ENCODE measurements around the gene COTL1. TPM values are rescaled to one million over a fixed set of nuclear protein-coding genes. Genes with fewer than 3 reads are reported as not detected.

The COTL1 gene
- total RNA-seq, 1 experiment from 2014 or later: 102 TPM

- TF ChIP-seq, protein P1, sequence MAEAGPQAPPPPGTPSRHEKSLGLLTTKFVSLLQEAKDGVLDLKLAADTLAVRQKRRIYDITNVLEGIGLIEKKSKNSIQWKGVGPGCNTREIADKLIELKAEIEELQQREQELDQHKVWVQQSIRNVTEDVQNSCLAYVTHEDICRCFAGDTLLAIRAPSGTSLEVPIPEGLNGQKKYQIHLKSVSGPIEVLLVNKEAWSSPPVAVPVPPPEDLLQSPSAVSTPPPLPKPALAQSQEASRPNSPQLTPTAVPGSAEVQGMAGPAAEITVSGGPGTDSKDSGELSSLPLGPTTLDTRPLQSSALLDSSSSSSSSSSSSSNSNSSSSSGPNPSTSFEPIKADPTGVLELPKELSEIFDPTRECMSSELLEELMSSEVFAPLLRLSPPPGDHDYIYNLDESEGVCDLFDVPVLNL (CRISPR knock-in tag; IDR thresholded peaks at IDR 0.05; ENCODE audit: borderline replicate concordance, low read depth): no peak
- no peak for TF ChIP-seq ATF3 (CRISPR knock-in tag; conservative IDR thresholded peaks at IDR 0.05)
- TF ChIP-seq, protein P2, sequence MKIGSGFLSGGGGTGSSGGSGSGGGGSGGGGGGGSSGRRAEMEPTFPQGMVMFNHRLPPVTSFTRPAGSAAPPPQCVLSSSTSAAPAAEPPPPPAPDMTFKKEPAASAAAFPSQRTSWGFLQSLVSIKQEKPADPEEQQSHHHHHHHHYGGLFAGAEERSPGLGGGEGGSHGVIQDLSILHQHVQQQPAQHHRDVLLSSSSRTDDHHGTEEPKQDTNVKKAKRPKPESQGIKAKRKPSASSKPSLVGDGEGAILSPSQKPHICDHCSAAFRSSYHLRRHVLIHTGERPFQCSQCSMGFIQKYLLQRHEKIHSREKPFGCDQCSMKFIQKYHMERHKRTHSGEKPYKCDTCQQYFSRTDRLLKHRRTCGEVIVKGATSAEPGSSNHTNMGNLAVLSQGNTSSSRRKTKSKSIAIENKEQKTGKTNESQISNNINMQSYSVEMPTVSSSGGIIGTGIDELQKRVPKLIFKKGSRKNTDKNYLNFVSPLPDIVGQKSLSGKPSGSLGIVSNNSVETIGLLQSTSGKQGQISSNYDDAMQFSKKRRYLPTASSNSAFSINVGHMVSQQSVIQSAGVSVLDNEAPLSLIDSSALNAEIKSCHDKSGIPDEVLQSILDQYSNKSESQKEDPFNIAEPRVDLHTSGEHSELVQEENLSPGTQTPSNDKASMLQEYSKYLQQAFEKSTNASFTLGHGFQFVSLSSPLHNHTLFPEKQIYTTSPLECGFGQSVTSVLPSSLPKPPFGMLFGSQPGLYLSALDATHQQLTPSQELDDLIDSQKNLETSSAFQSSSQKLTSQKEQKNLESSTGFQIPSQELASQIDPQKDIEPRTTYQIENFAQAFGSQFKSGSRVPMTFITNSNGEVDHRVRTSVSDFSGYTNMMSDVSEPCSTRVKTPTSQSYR (CRISPR knock-in tag; IDR thresholded peaks at IDR 0.05): no peak
- no peak for TF ChIP-seq TEAD4 (CRISPR knock-in tag; IDR thresholded peaks at IDR 0.05)
Observed at GRCh38 chr16:84658690-84659089, 40.8 kb upstream of the COTL1 start (continued).

GRCh38 chr16:84657229-84657837 is 39.5 kb upstream of the COTL1 start:
- Mint-ChIP-seq H3K4me1 (no peaks in the 10 kb centered on the region), H3K27me3 (ENCODE audit: low read depth) (no peaks in the 10 kb centered on the region), H3K36me3 (peaks cover 63% of the 10 kb centered on the region), H3K9me3 (no peaks in the 10 kb centered on the region), H3K27ac (no peak overlapping the region), H3K4me3 (no peak overlapping the region)
- CTCF ChIA-PET: interaction anchor here (0.6 to 1.4 kb wide), 2 partner anchors 15 to 20 kb away, joined by 4 read pairs; no protein-coding TSS in a partner anchor
- DNase-seq (ENCODE audit: low spot score) (no peak), ATAC-seq (no peak)
- POLR2A ChIA-PET: no interaction called here
- TF ChIP-seq, protein P3, sequence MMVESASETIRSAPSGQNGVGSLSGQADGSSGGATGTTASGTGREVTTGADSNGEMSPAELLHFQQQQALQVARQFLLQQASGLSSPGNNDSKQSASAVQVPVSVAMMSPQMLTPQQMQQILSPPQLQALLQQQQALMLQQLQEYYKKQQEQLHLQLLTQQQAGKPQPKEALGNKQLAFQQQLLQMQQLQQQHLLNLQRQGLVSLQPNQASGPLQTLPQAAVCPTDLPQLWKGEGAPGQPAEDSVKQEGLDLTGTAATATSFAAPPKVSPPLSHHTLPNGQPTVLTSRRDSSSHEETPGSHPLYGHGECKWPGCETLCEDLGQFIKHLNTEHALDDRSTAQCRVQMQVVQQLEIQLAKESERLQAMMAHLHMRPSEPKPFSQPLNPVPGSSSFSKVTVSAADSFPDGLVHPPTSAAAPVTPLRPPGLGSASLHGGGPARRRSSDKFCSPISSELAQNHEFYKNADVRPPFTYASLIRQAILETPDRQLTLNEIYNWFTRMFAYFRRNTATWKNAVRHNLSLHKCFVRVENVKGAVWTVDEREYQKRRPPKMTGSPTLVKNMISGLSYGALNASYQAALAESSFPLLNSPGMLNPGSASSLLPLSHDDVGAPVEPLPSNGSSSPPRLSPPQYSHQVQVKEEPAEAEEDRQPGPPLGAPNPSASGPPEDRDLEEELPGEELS (CRISPR knock-in tag; IDR thresholded peaks at IDR 0.05): no peak
- TF ChIP-seq, protein P4, sequence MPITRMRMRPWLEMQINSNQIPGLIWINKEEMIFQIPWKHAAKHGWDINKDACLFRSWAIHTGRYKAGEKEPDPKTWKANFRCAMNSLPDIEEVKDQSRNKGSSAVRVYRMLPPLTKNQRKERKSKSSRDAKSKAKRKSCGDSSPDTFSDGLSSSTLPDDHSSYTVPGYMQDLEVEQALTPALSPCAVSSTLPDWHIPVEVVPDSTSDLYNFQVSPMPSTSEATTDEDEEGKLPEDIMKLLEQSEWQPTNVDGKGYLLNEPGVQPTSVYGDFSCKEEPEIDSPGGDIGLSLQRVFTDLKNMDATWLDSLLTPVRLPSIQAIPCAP (CRISPR knock-in tag; IDR thresholded peaks at IDR 0.05): no peak
- no peak for TF ChIP-seq ZNF317 (CRISPR knock-in tag; IDR thresholded peaks at IDR 0.05; ENCODE audit: borderline replicate concordance, low read depth)
- no peak for TF ChIP-seq NR2C2 (CRISPR knock-in tag; IDR thresholded peaks at IDR 0.05)

GRCh38 chr16:84656649-84657048 is 38.8 kb upstream of the COTL1 start:
- ATAC-seq (no peak), DNase-seq (ENCODE audit: low spot score) (no peak)
- no peak overlapping the region for H3K4me3 Mint-ChIP-seq
- no peaks in the 10 kb centered on the region for H3K4me1 Mint-ChIP-seq
- ChIA-PET POLR2A (no interaction called here), CTCF (interaction anchor here (0.6 to 1.4 kb wide), 2 partner anchors 16 to 20 kb away, joined by 4 read pairs; no protein-coding TSS in a partner anchor)
- peaks cover 60% of the 10 kb centered on the region for H3K36me3 Mint-ChIP-seq
- H3K27ac Mint-ChIP-seq: no peak overlapping the region
- H3K27me3 Mint-ChIP-seq (ENCODE audit: low read depth): no peaks in the 10 kb centered on the region
- H3K9me3 Mint-ChIP-seq: no peaks in the 10 kb centered on the region
- TF ChIP-seq ATF1 (CRISPR knock-in tag; IDR thresholded peaks at IDR 0.05): no peak
- TF ChIP-seq, protein P5, sequence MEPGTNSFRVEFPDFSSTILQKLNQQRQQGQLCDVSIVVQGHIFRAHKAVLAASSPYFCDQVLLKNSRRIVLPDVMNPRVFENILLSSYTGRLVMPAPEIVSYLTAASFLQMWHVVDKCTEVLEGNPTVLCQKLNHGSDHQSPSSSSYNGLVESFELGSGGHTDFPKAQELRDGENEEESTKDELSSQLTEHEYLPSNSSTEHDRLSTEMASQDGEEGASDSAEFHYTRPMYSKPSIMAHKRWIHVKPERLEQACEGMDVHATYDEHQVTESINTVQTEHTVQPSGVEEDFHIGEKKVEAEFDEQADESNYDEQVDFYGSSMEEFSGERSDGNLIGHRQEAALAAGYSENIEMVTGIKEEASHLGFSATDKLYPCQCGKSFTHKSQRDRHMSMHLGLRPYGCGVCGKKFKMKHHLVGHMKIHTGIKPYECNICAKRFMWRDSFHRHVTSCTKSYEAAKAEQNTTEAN (CRISPR knock-in tag; IDR thresholded peaks at IDR 0.05): no peak
- TF ChIP-seq ZNF317 (CRISPR knock-in tag; IDR thresholded peaks at IDR 0.05; ENCODE audit: borderline replicate concordance, low read depth): no peak
- no peak for TF ChIP-seq HMGA2 (CRISPR knock-in tag; IDR thresholded peaks at IDR 0.05)
- TF ChIP-seq RORB (CRISPR knock-in tag; IDR thresholded peaks at IDR 0.05): no peak
- no peak for TF ChIP-seq NR1H2 (CRISPR knock-in tag; IDR thresholded peaks at IDR 0.05)
- no peak for TF ChIP-seq ZNF121 (CRISPR knock-in tag; IDR thresholded peaks at IDR 0.05)
- no peak for TF ChIP-seq KAT7 (CRISPR knock-in tag; IDR thresholded peaks at IDR 0.05; ENCODE audit: borderline replicate concordance)
- no peak for TF ChIP-seq FOXP1 (CRISPR knock-in tag; IDR thresholded peaks at IDR 0.05; ENCODE audit: borderline replicate concordance)
- no peak for TF ChIP-seq MYBL2 (CRISPR knock-in tag; IDR thresholded peaks at IDR 0.05)
- TF ChIP-seq, protein P3 (CRISPR knock-in tag; IDR thresholded peaks at IDR 0.05): no peak
- no peak for TF ChIP-seq SP1 (CRISPR knock-in tag; conservative IDR thresholded peaks at IDR 0.05)
- no peak for TF ChIP-seq AR (CRISPR knock-in tag; IDR thresholded peaks at IDR 0.05)

All from WTC11 (cell line).